H9 (cell line): ENCODE results near the gene ARSJ. TPM values are rescaled to one million over a fixed set of nuclear protein-coding genes. Genes with fewer than 3 reads are reported as not detected.
A peak's percentile ranks its signal among the peaks of the same experiment; 100 is the strongest.

ENCODE experiments used
- DNase-seq: peaks from one replicate; pipeline ENCODE4 v3.0.0-alpha.2; 2017
- H2AFZ ChIP-seq: one replicate; pipeline ENCODE4 v1.6.1; 2013; ENCODE audit warnings: mild to moderate bottlenecking, low read length, control low read depth, moderate library complexity
- H2AK5ac ChIP-seq: 2 replicates; pipeline ENCODE4 v1.6.1; 2013; ENCODE audit warnings: low read length, control low read depth, mixed read lengths; ENCODE audit not compliant: insufficient read length
- H2BK120ac ChIP-seq: one replicate; pipeline ENCODE4 v1.6.1; 2013; ENCODE audit warnings: low read depth, mild to moderate bottlenecking, low read length, control low read depth, inconsistent platforms; ENCODE audit not compliant: poor library complexity, severe bottlenecking
- H2BK12ac ChIP-seq: 2 replicates; pipeline ENCODE4 v1.6.1; 2013; ENCODE audit warnings: low read length, control low read depth, mixed read lengths, low read depth; ENCODE audit not compliant: insufficient read length
- H2BK15ac ChIP-seq: 2 replicates; pipeline ENCODE4 v1.6.1; 2013; ENCODE audit warnings: low read depth, low read length, control low read depth
- H2BK20ac ChIP-seq: one replicate; pipeline ENCODE4 v1.6.1; 2013; ENCODE audit warnings: low read depth, mild to moderate bottlenecking, low read length, control low read depth, inconsistent platforms; ENCODE audit not compliant: poor library complexity, severe bottlenecking
- H2BK5ac ChIP-seq: 2 replicates; pipeline ENCODE4 v1.6.1; 2013; ENCODE audit warnings: low read length, control low read depth, mixed read lengths; ENCODE audit not compliant: insufficient read length
- H3K14ac ChIP-seq: 2 replicates; pipeline ENCODE4 v1.6.1; 2013; ENCODE audit warnings: low read length, control low read depth; ENCODE audit not compliant: insufficient read depth
- H3K18ac ChIP-seq: 2 replicates; pipeline ENCODE4 v1.6.1; 2013; ENCODE audit warnings: low read depth, mild to moderate bottlenecking, mixed read lengths, low read length, control low read depth; ENCODE audit not compliant: insufficient read length
- H3K23ac ChIP-seq: 2 replicates; pipeline ENCODE4 v1.6.1; 2013; ENCODE audit warnings: low read length, control low read depth, mixed read lengths, low read depth; ENCODE audit not compliant: insufficient read length
- H3K23me2 ChIP-seq: 2 replicates; pipeline ENCODE4 v1.6.1; 2013; ENCODE audit warnings: low read depth, mild to moderate bottlenecking, mixed read lengths, low read length, control low read depth; ENCODE audit not compliant: insufficient read length, poor library complexity, severe bottlenecking
- H3K27ac ChIP-seq: 2 replicates; pipeline ENCODE4 v1.5.1; 2013; ENCODE audit warnings: low read length, control low read depth, mixed read lengths, low read depth; ENCODE audit not compliant: insufficient read length
- H3K27me3 ChIP-seq: 2 replicates; pipeline ENCODE4 v1.6.1; 2013; ENCODE audit warnings: low read length, control low read depth, inconsistent platforms; ENCODE audit not compliant: insufficient read depth
- H3K4ac ChIP-seq: 2 replicates; pipeline ENCODE4 v1.6.1; 2013; ENCODE audit warnings: low read depth, mild to moderate bottlenecking, control low read depth, inconsistent platforms, low read length, moderate library complexity
- H3K4me1 ChIP-seq: 2 replicates; pipeline ENCODE4 v1.6.1; 2013; ENCODE audit warnings: low read length, control low read depth, inconsistent platforms; ENCODE audit not compliant: insufficient read depth
- H3K4me2 ChIP-seq: 2 replicates; pipeline ENCODE4 v1.6.1; 2013; ENCODE audit warnings: low read length, control low read depth, mixed read lengths; ENCODE audit not compliant: insufficient read length, insufficient read depth
- H3K56ac ChIP-seq: 2 replicates; pipeline ENCODE4 v1.6.1; 2013; ENCODE audit warnings: low read depth, mild to moderate bottlenecking, mixed read lengths, low read length, control low read depth; ENCODE audit not compliant: insufficient read length
- H3K79me1 ChIP-seq: 2 replicates; pipeline ENCODE4 v1.6.1; 2013; ENCODE audit warnings: low read depth, mild to moderate bottlenecking, moderate library complexity, low read length, control low read depth, inconsistent platforms; ENCODE audit not compliant: insufficient read depth, poor library complexity, severe bottlenecking
- H3K79me2 ChIP-seq: 2 replicates; pipeline ENCODE4 v1.6.1; 2013; ENCODE audit warnings: low read length, control low read depth, inconsistent platforms; ENCODE audit not compliant: insufficient read depth
- H3K9ac ChIP-seq: 2 replicates; pipeline ENCODE4 v1.6.1; 2013; ENCODE audit warnings: low read length, control low read depth, mixed read lengths; ENCODE audit not compliant: insufficient read length; ENCODE audit errors: extremely low read depth
- H3K9me3 ChIP-seq: one replicate; pipeline ENCODE4 v1.6.1; 2013; ENCODE audit warnings: low read depth, low read length, inconsistent platforms; ENCODE audit not compliant: control insufficient read depth
- H3T11ph ChIP-seq: one replicate; pipeline ENCODE4 v1.6.1; 2013; ENCODE audit warnings: mild to moderate bottlenecking, low read length, control low read depth, inconsistent platforms
- H4K20me1 ChIP-seq: one replicate; pipeline ENCODE4 v1.6.1; 2013; ENCODE audit not compliant: control insufficient read depth, insufficient read length, insufficient read depth
- H4K5ac ChIP-seq: 2 replicates; pipeline ENCODE4 v1.6.1; 2013; ENCODE audit warnings: low read depth, mild to moderate bottlenecking, mixed read lengths, low read length, control low read depth; ENCODE audit not compliant: insufficient read length
- H4K8ac ChIP-seq: replicated peaks from 2 replicates; pipeline ENCODE4 v1.6.1; 2013; ENCODE audit warnings: low read length, control low read depth, mixed read lengths, low read depth; ENCODE audit not compliant: insufficient read length
- H4K91ac ChIP-seq: 2 replicates; pipeline ENCODE4 v1.6.1; 2013; ENCODE audit warnings: low read depth, mild to moderate bottlenecking, moderate library complexity, mixed read lengths, low read length, control low read depth; ENCODE audit not compliant: insufficient read length
- H3K27ac Mint-ChIP-seq, 3 experiments: 2 replicates in 2 of 3; 3 replicates in 1 of 3; pipeline ENCODE4 v1.8.0; 2020 to 2021; ENCODE audit warnings: mixed read lengths in 3 of 3, mild to moderate bottlenecking in 1 of 3, moderate library complexity in 1 of 3
- H3K27me3 Mint-ChIP-seq: 2 replicates; pipeline ENCODE4 v1.8.0; 2021; ENCODE audit warnings: low read depth, mild to moderate bottlenecking, moderate library complexity, mixed read lengths
- H3K36me3 Mint-ChIP-seq, 3 experiments: 2 replicates in 2 of 3; 3 replicates in 1 of 3; pipeline ENCODE4 v1.8.0; 2020 to 2021; ENCODE audit warnings: low read depth in 3 of 3, mixed read lengths in 3 of 3; ENCODE audit not compliant: insufficient read depth in 1 of 3
- H3K4me1 Mint-ChIP-seq, 2 experiments: 2 replicates each; pipeline ENCODE4 v1.8.0; 2020; ENCODE audit warnings: mixed read lengths in 2 of 2
- H3K4me3 Mint-ChIP-seq, 2 experiments: 2 replicates in 1 of 2; 3 replicates in 1 of 2; pipeline ENCODE4 v1.8.0; 2020 to 2021; ENCODE audit warnings: mild to moderate bottlenecking in 2 of 2, mixed read lengths in 2 of 2, moderate library complexity in 1 of 2
- H3K9me3 Mint-ChIP-seq, 2 experiments: 2 replicates in 1 of 2; 3 replicates in 1 of 2; pipeline ENCODE4 v1.8.0; 2020; ENCODE audit warnings: mild to moderate bottlenecking in 2 of 2, mixed read lengths in 2 of 2, moderate library complexity in 1 of 2
- CTCF ChIP-seq: fragments of 200-600 bp; sonication (generic); conservative IDR thresholded peaks from 3 replicates; pipeline ENCODE4 v1.8.0; 2021; ENCODE audit warnings: antibody characterized with exemption, mild to moderate bottlenecking
- WGBS: extraction: QIAGEN DNeasy Blood & Tissue Kit; methylation state at CpG from one replicate; pipeline ENCODE4 v1.1.7; 2013; ENCODE audit warnings: missing lambda C conversion rate, low lambda C conversion rate, mixed read lengths; ENCODE audit not compliant: insufficient read length; ENCODE audit errors: extremely low coverage; 5-methylcytosine and 5-hydroxymethylcytosine counted together
- total RNA-seq: library from RNA; stranded (reverse); gene quantifications from 2 replicates; pipeline ENCODE4 v1.2.1, GENCODE V29; 2021

The ARSJ gene
- total RNA-seq, 1 experiment from 2014 or later = 1.1 TPM

DNA sequence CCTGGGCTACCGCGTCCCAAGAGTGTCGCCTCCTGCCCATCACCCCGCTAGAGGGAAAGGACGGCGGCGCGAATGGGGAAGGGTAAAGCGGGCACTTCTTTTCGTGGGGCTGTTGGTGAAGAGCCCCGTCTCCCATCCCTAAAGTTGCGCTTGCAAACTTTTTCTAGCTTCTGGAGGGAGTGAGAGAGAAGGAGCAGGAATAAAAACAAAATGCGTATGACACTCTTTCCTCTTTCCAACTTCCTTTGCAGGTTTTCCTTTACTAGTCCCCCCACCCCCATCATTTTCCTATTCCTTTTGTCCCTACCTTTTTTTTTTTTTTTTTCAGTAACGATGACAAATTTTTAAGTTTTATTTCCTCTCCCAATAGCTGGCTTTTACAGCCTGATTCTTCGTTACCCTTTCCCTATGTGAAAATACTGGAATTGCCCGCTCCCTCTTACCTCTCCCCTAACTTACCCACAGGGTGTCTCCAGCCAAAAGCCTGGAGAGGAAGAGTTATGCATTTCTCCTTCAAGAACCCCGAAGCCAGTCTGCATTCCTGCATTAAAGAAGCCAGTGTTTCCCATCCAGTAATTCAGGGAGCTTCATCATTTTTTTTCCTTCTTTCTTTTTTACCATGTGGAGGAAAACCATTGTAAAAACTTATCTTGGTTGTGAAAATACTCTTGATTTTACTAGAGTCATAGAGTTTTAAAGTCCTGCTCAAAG is 613 bp upstream of the ARSJ start:
- Histone ChIP-seq H3K27me3 (no peaks in the 10 kb centered on the region), H2AK5ac (no peak overlapping the region), H4K20me1 (no peaks in the 10 kb centered on the region), H3K9me3 (no peaks in the 10 kb centered on the region), H3K4me1 (peaks cover 4% of the 10 kb centered on the region; the same call in 1 of the 2 replicates), H2AFZ (peak overlapping the region; percentile 9), H2BK5ac (no peak overlapping the region), H3K9ac (peak overlapping the region; percentile 27), H3K27ac (no peak overlapping the region), H3K4me2 (peak overlapping the region; percentile 90), H4K91ac (no peak overlapping the region), H2BK20ac (no peak overlapping the region), H3K18ac (no peak overlapping the region), H2BK12ac (no peak overlapping the region), H3K56ac (no peak overlapping the region), H3K79me1 (no peaks in the 10 kb centered on the region), H4K5ac (no peak overlapping the region), H2BK120ac (no peak overlapping the region), H3K79me2 (no peaks in the 10 kb centered on the region), H3K4ac (no peak overlapping the region), H2BK15ac (no peak overlapping the region), H4K8ac (no peak overlapping the region), H3T11ph (no peak overlapping the region), H3K23ac (no peak overlapping the region), H3K14ac (no peak overlapping the region), H3K23me2 (peaks cover 10% of the 10 kb centered on the region)
- H3K4me1 Mint-ChIP-seq = peaks cover 13 to 34% of the 10 kb centered on the region in 2 experiments
- H3K4me3 Mint-ChIP-seq = peak overlapping the region; percentile 89 to 94
- no CpG with 5 or more reads among the region's 17 CpGs for WGBS
- no peak for TF ChIP-seq CTCF
- peaks cover 28% of the 10 kb centered on the region for H3K27me3 Mint-ChIP-seq
- H3K27ac Mint-ChIP-seq = peak overlapping the region; percentile 7 to 86 (median 9); a peak in 6 of 7 replicates
- H3K36me3 Mint-ChIP-seq = peaks cover 6 to 9% (median 7%) of the 10 kb centered on the region in 3 experiments; a peak in 4 of 7 replicates
- peaks cover 14 to 16% of the 10 kb centered on the region in 2 experiments for H3K9me3 Mint-ChIP-seq
- DNase-seq = no peak
